LNCaP clone FGC (cell line): ENCODE results near the gene TM9SF1.
A peak's percentile ranks its signal among the peaks of the same experiment; 100 is the strongest.
"Not testable (repeated sequence)": the region's sequence is repeated elsewhere in the genome, so short reads cannot be mapped to it uniquely, and the experiment has no call there.

Experiments used
- DNase-seq: peaks from one replicate; pipeline ENCODE4 v3.0.0-alpha.2; 2011; ENCODE audit warnings: low read depth
- H3K4me3 ChIP-seq: 2 replicates; pipeline ENCODE4 v1.5.1; 2011; ENCODE audit warnings: mild to moderate bottlenecking, low read depth, low read length, control low read depth
- CTCF ChIP-seq: IDR thresholded peaks from 2 replicates; pipeline ENCODE4 v1.5.1; 2012; ENCODE audit warnings: mild to moderate bottlenecking; ENCODE audit not compliant: control insufficient read depth, insufficient read depth; ENCODE audit errors: extremely low read depth

Gene TM9SF1

GRCh38 chr14:24219521-24219920 lies 24.3 kb upstream of the TM9SF1 start:
- DNase-seq: no peak
- TF ChIP-seq CTCF: no peak
- no peak overlapping the region for H3K4me3 ChIP-seq

GRCh38 chr14:24219080-24219479 lies 23.8 kb upstream of the TM9SF1 start:
- TF ChIP-seq CTCF: no peak
- no peak for DNase-seq
- no peak overlapping the region for H3K4me3 ChIP-seq

DNA sequence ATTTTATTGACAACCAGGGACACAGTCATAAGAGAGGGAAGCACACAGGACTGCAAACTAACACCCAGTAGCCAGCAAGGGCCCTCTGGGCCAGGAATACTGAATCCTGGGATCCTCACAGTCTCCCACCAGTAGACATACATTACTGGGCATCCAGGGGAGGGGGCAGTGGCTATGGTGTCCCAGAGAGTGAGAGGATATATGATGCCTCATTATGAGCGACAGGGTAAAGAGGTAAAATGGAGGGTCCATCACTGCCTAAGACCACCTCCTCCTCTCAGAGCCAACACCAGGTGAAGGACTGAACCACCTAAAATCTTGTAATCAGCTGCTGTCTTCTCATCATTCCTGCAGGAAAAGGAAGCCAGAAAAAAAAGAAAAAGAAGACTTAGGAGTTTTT lies 21.6 kb upstream of the TM9SF1 start:
- H3K4me3 ChIP-seq, DNase-seq: not testable (repeated sequence)

DNA sequence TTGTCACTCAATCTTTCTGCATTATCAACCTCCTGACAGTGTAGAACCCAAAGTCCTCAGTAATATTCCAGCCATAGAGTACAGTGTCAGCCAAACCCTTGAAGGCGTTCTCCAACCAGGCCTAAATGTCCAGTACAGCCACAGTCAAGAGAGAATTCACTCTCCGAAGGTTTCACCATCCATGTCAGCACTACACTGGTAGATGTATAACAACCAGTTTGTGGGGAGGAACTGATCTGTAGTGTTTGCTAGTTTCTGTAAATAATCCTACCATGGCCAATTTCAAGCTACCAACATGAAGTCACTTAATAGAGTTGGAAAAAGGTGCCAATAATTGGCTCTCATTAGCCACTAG lies 21.1 kb upstream of the TM9SF1 start:
- DNase-seq: no peak
- H3K4me3 ChIP-seq: peak overlapping the region; percentile 93
- no peak for TF ChIP-seq CTCF

DNA sequence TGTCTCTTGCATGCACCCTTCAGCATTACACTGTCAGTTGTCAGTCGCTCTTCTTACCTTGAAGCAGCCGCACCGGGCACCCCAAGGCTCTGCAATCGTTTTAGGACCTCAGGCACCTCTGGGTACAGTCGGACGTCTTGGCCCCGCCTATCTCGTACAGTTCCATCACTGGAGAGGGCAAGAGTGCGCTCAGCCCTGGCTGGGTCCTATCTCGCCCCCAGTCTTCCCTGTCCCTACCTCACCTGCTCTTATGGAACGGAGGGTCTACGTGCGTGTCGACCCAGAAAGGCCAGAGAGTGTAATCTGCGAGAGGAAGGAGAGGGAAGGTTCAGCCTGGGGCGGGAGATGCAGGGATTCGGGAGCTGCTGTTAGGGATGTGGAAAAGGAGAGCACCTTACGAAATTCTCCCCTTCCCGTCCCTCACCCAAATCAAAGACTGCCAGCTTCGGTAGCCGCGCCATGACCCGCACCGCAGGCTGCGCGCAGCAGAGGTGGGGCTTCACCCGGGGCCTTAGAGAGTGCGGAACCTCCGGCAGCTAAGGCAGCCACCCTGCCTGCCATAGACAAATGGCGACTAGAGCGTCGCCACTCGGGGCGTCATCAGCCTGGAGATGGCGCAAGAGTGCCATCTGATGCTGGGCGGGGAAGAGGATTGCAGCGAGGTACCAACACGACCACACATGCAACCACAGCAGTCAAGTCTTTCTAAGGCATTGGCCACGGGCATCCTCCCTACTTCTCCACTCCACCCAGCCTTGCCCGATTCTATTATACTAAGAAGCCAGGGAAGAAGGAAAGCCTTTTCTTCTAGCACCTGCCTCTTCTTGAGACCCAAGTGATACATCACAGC lies 20.5 kb upstream of the TM9SF1 start, which contains the start of gene MDP1:
TSS of gene MDP1 (minus strand) at position 572 of the 850 bp plus-strand sequence. CDS start at position 461, 111 bp downstream.
- peak; percentile 95 for TF ChIP-seq CTCF
- DNase-seq: peak; percentile 56

GRCh38 chr14:24213866-24214662 lies 18.8 kb upstream of the TM9SF1 start:
- no peak for DNase-seq
- peak overlapping the region; percentile 64 for H3K4me3 ChIP-seq
- TF ChIP-seq CTCF: no peak

More for the DNA sequence above, 20.5 kb upstream of the TM9SF1 start, which contains the start of gene MDP1:
- H3K4me3 ChIP-seq: peak within 1 kb of the TSS; percentile 93

GRCh38 chr14:24212924-24213865 lies 18.0 kb upstream of the TM9SF1 start, which contains the start of gene CHMP4A:
CHMP4A (minus strand) TSS chr14:24213488; CDS start chr14:24213439, 49 bp downstream.
- peak; percentile 74 for DNase-seq
- TF ChIP-seq CTCF: no peak
- peak within 1 kb of the TSS; percentile 64 for H3K4me3 ChIP-seq
